ENCODE results near the gene CEP250. TPM values are rescaled to one million over a fixed set of nuclear protein-coding genes. Genes with fewer than 3 reads are reported as not detected.

CEP250 gene
- polyA plus RNA-seq, 1 donor from 2014 or later = 22.0 TPM

DNA sequence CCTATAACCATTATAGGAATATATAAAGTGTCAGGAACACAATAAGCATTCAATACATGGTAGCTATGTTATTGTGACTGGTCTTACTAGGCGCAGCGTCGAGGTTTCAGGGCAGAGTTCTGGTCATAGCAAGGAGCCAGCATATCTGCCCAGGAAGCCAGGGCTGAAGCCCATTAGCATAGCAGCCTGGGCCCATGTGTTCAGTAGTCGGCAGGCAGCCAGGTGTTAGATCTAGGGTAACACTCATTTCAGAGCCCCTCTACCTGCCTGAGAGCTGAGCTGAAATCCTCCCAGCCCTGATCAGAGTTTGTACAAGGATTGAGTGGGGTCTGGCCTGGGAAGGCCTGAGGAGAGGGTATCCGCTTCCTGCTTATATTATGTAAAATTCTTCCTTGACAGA, 41.9 kb downstream of the CEP250 start:
- Histone ChIP-seq H3K27me3 (ENCODE audit: insufficient read depth, low read depth, low read length) (no peaks in the 10 kb centered on the region), H3K4me2 (ENCODE audit: low read length) (no peak overlapping the region), H3K4me3 (ENCODE audit: low read length) (no peak overlapping the region), H3K9me2 (ENCODE audit: insufficient read depth, low read length) (no peaks in the 10 kb centered on the region), H4K20me1 (ENCODE audit: insufficient read depth) (no peaks in the 10 kb centered on the region), H3F3A (ENCODE audit: insufficient read depth, low read length, poor library complexity, severe bottlenecking) (no peaks in the 10 kb centered on the region), H3K9me3 (ENCODE audit: low read length) (no peaks in the 10 kb centered on the region), H3K79me2 (replicated peaks; ENCODE audit: insufficient read depth, low read length) (no peaks in the 10 kb centered on the region), H3K27ac (ENCODE audit: low read length) (no peak overlapping the region), H3K36me3 (ENCODE audit: insufficient read depth, low read length) (peaks cover 5% of the 10 kb centered on the region), H3K9ac (ENCODE audit: low read length) (no peak overlapping the region), H2AFZ (ENCODE audit: low read depth, low read length) (no peak overlapping the region)
- TF ChIP-seq SMC3 (conservative IDR thresholded peaks at IDR 0.05; ENCODE audit: poor library complexity) (no peak), CTCF (IDR thresholded peaks at IDR 0.05; ENCODE audit: poor library complexity, severe bottlenecking) (no peak), RAD21 (conservative IDR thresholded peaks at IDR 0.05) (no peak)
- TF ChIP-seq, protein P1, sequence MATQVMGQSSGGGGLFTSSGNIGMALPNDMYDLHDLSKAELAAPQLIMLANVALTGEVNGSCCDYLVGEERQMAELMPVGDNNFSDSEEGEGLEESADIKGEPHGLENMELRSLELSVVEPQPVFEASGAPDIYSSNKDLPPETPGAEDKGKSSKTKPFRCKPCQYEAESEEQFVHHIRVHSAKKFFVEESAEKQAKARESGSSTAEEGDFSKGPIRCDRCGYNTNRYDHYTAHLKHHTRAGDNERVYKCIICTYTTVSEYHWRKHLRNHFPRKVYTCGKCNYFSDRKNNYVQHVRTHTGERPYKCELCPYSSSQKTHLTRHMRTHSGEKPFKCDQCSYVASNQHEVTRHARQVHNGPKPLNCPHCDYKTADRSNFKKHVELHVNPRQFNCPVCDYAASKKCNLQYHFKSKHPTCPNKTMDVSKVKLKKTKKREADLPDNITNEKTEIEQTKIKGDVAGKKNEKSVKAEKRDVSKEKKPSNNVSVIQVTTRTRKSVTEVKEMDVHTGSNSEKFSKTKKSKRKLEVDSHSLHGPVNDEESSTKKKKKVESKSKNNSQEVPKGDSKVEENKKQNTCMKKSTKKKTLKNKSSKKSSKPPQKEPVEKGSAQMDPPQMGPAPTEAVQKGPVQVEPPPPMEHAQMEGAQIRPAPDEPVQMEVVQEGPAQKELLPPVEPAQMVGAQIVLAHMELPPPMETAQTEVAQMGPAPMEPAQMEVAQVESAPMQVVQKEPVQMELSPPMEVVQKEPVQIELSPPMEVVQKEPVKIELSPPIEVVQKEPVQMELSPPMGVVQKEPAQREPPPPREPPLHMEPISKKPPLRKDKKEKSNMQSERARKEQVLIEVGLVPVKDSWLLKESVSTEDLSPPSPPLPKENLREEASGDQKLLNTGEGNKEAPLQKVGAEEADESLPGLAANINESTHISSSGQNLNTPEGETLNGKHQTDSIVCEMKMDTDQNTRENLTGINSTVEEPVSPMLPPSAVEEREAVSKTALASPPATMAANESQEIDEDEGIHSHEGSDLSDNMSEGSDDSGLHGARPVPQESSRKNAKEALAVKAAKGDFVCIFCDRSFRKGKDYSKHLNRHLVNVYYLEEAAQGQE (IDR thresholded peaks at IDR 0.05; ENCODE audit: borderline replicate concordance) = no peak

GRCh38 chr20:35497780-35498189, 42.4 kb downstream of the CEP250 start:
- Histone ChIP-seq H3K79me2 (replicated peaks; ENCODE audit: insufficient read depth, low read length) (no peaks in the 10 kb centered on the region), H2AFZ (ENCODE audit: low read depth, low read length) (no peak overlapping the region), H3K9me2 (ENCODE audit: insufficient read depth, low read length) (no peaks in the 10 kb centered on the region), H3K9ac (ENCODE audit: low read length) (no peak overlapping the region), H3K36me3 (ENCODE audit: insufficient read depth, low read length) (peaks cover 5% of the 10 kb centered on the region), H3K9me3 (ENCODE audit: low read length) (no peaks in the 10 kb centered on the region), H3K4me2 (ENCODE audit: low read length) (no peak overlapping the region), H3K27ac (ENCODE audit: low read length) (no peak overlapping the region), H4K20me1 (ENCODE audit: insufficient read depth) (no peaks in the 10 kb centered on the region), H3K4me3 (ENCODE audit: low read length) (no peak overlapping the region), H3F3A (ENCODE audit: insufficient read depth, low read length, poor library complexity, severe bottlenecking) (no peaks in the 10 kb centered on the region), H3K27me3 (ENCODE audit: insufficient read depth, low read depth, low read length) (no peaks in the 10 kb centered on the region)
- TF ChIP-seq POLR2AphosphoS5 (IDR thresholded peaks at IDR 0.05) = no peak
- no peak for TF ChIP-seq RAD21 (conservative IDR thresholded peaks at IDR 0.05)
- TF ChIP-seq EP300 (conservative IDR thresholded peaks at IDR 0.05; ENCODE audit: poor library complexity, severe bottlenecking) = no peak
- TF ChIP-seq MXI1 (conservative IDR thresholded peaks at IDR 0.05; ENCODE audit: poor library complexity, severe bottlenecking) = no peak
- TF ChIP-seq SMC3 (conservative IDR thresholded peaks at IDR 0.05; ENCODE audit: poor library complexity) = no peak
- TF ChIP-seq CTCF (IDR thresholded peaks at IDR 0.05; ENCODE audit: poor library complexity, severe bottlenecking) = no peak
- no peak for TF ChIP-seq EZH2 (IDR thresholded peaks at IDR 0.05; ENCODE audit: borderline replicate concordance, insufficient read depth, low read length, poor library complexity, severe bottlenecking)
- TF ChIP-seq, protein P1 (IDR thresholded peaks at IDR 0.05; ENCODE audit: borderline replicate concordance) = no peak
- no peak for TF ChIP-seq TAF1 (IDR thresholded peaks at IDR 0.05; ENCODE audit: low read depth)

Data from neural cell (in vitro differentiated cells).